Spleen (tissue), 7 donors: ENCODE results near the gene COX4I2.

Experiments
- POLR2A ChIP-seq, 3 donors: fragments of 450-650 bp; IDR thresholded peaks; one replicate each; pipeline ENCODE4 v1.5.1; 2017; ENCODE audit warnings: antibody characterized with exemption in 3 of 3, mild to moderate bottlenecking in 1 of 3
- TF ChIP-seq, protein P1 (sequence below), 11 experiments: fragments of 200-600 bp in 7 of 11; fragments of 450-650 bp in 4 of 11; sonication (generic) in 4 of 11; IDR thresholded peaks in 8 of 11; conservative IDR thresholded peaks in 3 of 11; 1 replicate in 7 of 11; 2 replicates in 4 of 11; pipeline versions ENCODE4 v1.4.0 to v1.8.0; 2016 to 2021; ENCODE audit warnings: antibody characterized with exemption in 11 of 11, inconsistent platforms in 4 of 11, mild to moderate bottlenecking in 1 of 11
- donor health status: DM: no; HTN: no; CAD: no; lungs with moderate emphysema.
- donor health status: DM: no; HTN: no; CAD: no.
- donor health status: DM: no; HTN: no; CAD: no.

DNA sequence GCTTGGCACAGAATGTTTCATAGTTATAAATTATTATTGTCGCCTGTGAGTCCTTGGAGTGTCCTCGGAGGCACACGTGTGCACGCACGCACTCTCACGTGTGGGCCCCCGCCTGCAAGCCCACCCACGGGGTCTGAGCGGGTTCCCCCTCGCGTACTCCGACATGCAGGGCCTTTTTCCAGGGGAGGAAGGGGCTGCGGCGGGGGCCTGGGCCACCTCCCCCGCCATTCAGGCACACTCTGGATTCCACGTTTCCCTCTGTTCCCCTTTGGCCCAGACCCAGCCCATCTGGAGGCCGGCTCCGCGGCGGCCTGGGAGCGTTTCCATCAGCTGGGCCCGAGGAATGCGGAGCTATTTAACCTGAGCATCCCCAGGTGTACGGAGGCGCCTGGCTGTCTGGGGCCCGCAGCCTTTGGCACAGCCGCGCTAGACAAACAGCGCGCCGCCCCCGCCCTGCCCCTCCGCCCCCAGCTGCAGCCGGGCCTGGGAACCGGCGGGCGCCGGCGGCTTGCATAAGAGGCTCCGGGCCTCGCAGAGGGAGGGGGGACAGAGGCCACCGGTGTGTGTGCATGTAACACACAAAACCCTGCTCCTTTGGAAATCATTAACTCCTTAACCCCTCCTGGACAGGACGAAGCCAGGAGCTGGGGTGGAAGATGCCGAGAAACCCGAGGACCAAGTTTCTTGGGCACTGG is 29.3 kb upstream of the COX4I2 start:
- TF ChIP-seq, protein P1, sequence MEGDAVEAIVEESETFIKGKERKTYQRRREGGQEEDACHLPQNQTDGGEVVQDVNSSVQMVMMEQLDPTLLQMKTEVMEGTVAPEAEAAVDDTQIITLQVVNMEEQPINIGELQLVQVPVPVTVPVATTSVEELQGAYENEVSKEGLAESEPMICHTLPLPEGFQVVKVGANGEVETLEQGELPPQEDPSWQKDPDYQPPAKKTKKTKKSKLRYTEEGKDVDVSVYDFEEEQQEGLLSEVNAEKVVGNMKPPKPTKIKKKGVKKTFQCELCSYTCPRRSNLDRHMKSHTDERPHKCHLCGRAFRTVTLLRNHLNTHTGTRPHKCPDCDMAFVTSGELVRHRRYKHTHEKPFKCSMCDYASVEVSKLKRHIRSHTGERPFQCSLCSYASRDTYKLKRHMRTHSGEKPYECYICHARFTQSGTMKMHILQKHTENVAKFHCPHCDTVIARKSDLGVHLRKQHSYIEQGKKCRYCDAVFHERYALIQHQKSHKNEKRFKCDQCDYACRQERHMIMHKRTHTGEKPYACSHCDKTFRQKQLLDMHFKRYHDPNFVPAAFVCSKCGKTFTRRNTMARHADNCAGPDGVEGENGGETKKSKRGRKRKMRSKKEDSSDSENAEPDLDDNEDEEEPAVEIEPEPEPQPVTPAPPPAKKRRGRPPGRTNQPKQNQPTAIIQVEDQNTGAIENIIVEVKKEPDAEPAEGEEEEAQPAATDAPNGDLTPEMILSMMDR (IDR thresholded peaks at IDR 0.05 in 8 of 11, conservative IDR thresholded peaks at IDR 0.05 in 3 of 11), result no peak
- no peak for TF ChIP-seq POLR2A (IDR thresholded peaks at IDR 0.05)
